Tibial nerve (tissue), 4 donors: Measurements from ENCODE around the gene DPEP2.

Experiments
- EP300 ChIP-seq, 2 donors: sonication (generic); formaldehyde crosslinking; IDR thresholded peaks; one replicate each; pipeline ENCODE4 v1.6.1; 2017; ENCODE audit warnings: antibody characterized with exemption in 2 of 2, mild to moderate bottlenecking in 1 of 2
- POLR2A ChIP-seq, 2 donors: fragments of 450-650 bp; IDR thresholded peaks; one replicate each; pipeline ENCODE4 v1.6.1; 2017; ENCODE audit warnings: antibody characterized with exemption in 2 of 2, mild to moderate bottlenecking in 2 of 2, moderate library complexity in 2 of 2
- TF ChIP-seq, protein P1 (sequence below), 5 experiments: fragments of 200-600 bp in 3 of 5; fragments of 450-650 bp in 2 of 5; sonication (generic) in 3 of 5; IDR thresholded peaks; one replicate each; pipeline ENCODE4 v1.5.1; 2016 to 2019; ENCODE audit warnings: antibody characterized with exemption in 5 of 5, mild to moderate bottlenecking in 3 of 5, moderate library complexity in 2 of 5

DNA sequence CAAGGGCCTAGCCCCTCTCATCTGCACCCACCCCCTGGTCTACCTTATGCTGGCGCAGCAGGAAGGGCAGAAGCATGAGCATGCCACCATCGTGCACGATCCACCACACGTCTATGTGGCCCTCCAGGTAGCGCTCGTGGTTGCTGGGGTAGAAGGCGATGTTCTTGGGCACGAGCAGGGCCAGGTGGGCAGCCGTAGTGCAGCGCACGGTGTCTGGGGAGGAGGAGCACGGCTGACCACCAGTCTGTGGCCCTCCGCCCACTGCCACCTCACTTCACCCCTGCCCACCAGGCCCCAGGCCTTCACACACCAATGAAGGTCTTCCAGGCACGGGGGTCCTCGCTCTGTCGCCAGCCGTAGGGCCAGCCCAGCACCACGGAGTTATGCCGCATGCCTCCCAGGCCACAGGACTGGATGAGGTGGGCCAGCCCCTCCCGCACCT is 53.1 kb downstream of the DPEP2 start:
- TF ChIP-seq POLR2A (IDR thresholded peaks at IDR 0.05) (no peak), EP300 (IDR thresholded peaks at IDR 0.05) (no peak)
- TF ChIP-seq, protein P1, sequence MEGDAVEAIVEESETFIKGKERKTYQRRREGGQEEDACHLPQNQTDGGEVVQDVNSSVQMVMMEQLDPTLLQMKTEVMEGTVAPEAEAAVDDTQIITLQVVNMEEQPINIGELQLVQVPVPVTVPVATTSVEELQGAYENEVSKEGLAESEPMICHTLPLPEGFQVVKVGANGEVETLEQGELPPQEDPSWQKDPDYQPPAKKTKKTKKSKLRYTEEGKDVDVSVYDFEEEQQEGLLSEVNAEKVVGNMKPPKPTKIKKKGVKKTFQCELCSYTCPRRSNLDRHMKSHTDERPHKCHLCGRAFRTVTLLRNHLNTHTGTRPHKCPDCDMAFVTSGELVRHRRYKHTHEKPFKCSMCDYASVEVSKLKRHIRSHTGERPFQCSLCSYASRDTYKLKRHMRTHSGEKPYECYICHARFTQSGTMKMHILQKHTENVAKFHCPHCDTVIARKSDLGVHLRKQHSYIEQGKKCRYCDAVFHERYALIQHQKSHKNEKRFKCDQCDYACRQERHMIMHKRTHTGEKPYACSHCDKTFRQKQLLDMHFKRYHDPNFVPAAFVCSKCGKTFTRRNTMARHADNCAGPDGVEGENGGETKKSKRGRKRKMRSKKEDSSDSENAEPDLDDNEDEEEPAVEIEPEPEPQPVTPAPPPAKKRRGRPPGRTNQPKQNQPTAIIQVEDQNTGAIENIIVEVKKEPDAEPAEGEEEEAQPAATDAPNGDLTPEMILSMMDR (IDR thresholded peaks at IDR 0.05), result no peak
